Mesangial cell (primary cell): Measurements from ENCODE around the gene OR1Q1. TPM values are rescaled to one million over a fixed set of nuclear protein-coding genes. Genes with fewer than 3 reads are reported as not detected.

ENCODE experiments used
- total RNA-seq: library from RNA; depleted of rRNA; stranded (reverse); fragments of >200 nt; gene quantifications from 2 replicates; pipeline ENCODE4 v1.2.3, GENCODE V29; 2015

OR1Q1 gene
- total RNA-seq: not detected in 2 replicates

DNA sequence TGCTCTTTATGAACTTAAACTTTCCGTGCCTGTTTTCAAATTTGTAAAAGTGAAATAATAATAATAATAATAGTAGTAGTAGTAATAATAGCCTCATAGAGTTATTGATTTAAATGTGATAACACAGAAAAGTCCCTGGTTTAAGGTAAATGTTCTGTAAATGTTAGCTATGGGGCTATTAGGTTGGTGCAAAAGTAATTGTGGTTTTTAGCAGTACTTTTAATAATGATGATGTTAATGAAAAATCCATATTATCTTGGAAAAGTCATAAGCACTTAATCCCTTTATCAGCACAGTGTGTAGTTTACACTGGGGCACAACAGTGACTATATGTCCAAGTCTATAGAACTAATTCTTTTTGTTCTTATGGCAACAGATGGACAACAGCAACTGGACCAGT, at the start of gene OR1Q1:
Gene OR1Q1 (plus strand): TSS at position 377 of the 400 bp plus-strand sequence. CDS start 0 bp downstream, at position 377.

DNA sequence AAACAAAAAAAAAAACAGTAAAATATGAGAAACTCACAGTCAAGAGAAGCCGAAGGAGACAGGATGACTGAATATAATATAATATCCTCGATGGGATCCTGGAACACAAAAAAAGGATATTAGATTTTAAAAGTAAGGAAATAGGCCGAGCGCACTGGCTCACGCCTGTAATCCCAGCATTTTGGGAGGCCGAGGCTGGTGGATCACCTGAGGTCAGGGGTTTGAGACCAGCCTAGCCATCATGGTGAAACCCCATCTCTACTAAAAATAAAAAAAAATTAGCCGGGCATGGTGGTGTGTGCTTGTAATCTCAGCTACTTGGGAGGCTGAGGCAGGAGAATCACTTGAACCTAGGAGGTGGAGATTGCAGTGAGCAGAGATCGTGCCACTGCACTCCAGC, 31.3 kb upstream of the OR1Q1 start, which contains the start of gene OR1L8:
Gene OR1L8 (minus strand): TSS at position 101 of the 400 bp plus-strand sequence. CDS start 14,907 bp downstream, outside the sequence.

GRCh38 chr9:122657527-122657926, 43.0 kb downstream of the OR1Q1 start, which contains the start of gene OR1B1:
Gene OR1B1, minus strand, starts transcription at chr9:122657627.

GRCh38 chr9:122661416-122661815, 46.9 kb downstream of the OR1Q1 start, which contains the start of gene OR1L1:
Gene OR1L1, plus strand, starts transcription at chr9:122661716. Its CDS starts 0 bp downstream, at chr9:122661716.

Other genes with a start within 250 kb of the OR1Q1 start
- 0.16 and 1.4 TPM in 2 replicates for gene PTGS1, start 243.7 kb upstream of the OR1Q1 start, total RNA-seq
- gene OR1J1, start 136.8 kb upstream of the OR1Q1 start, total RNA-seq: not detected in 2 replicates
- not detected in 2 replicates for gene OR1J2, start 103.9 kb upstream of the OR1Q1 start, total RNA-seq
- gene OR1J4, start 95.6 kb upstream of the OR1Q1 start, total RNA-seq: not detected in 2 replicates
- gene OR1N1, start 87.4 kb upstream of the OR1Q1 start, total RNA-seq: not detected in 2 replicates
- not detected in 2 replicates for gene OR1N2, start 61.6 kb upstream of the OR1Q1 start, total RNA-seq
- gene OR1L8, start 31.4 kb upstream of the OR1Q1 start, total RNA-seq: not detected in 2 replicates
- gene OR1B1, start 42.9 kb downstream of the OR1Q1 start, total RNA-seq: not detected in 2 replicates
- gene OR1L1, start 47.0 kb downstream of the OR1Q1 start, total RNA-seq: not detected in 2 replicates
- gene OR1L3, start 60.4 kb downstream of the OR1Q1 start, total RNA-seq: not detected in 2 replicates
- not detected in 2 replicates for gene OR1L4, start 109.3 kb downstream of the OR1Q1 start, total RNA-seq
- gene OR1L6, start 127.6 kb downstream of the OR1Q1 start, total RNA-seq: not detected in 2 replicates
- not detected in 2 replicates for gene OR5C1, start 174.2 kb downstream of the OR1Q1 start, total RNA-seq
- not detected in 2 replicates for gene OR1K1, start 185.4 kb downstream of the OR1Q1 start, total RNA-seq
- gene PDCL, start 213.8 kb downstream of the OR1Q1 start, total RNA-seq: 10.0 and 10.1 TPM in 2 replicates